ENCODE results near the gene BTBD1.
"Not testable (repeated sequence)": the region's sequence is repeated elsewhere in the genome, so short reads cannot be mapped to it uniquely, and the experiment has no call there.

BTBD1 gene

GRCh38 chr15:83053151-83053550, 13.9 kb downstream of the BTBD1 start:
- DNase-seq, result no peak

GRCh38 chr15:83046558-83047127, 20.4 kb downstream of the BTBD1 start:
- no peak for DNase-seq

- no peak for DNase-seq
These were observed 22.9 kb downstream of the BTBD1 start for GRCh38 chr15:83044156-83044555.

GRCh38 chr15:83039206-83039605, 27.8 kb downstream of the BTBD1 start:
- DNase-seq, result no peak

GRCh38 chr15:83036253-83036652, 30.8 kb downstream of the BTBD1 start:
- DNase-seq, result no peak

GRCh38 chr15:83031234-83031633, 35.8 kb downstream of the BTBD1 start:
- not testable (repeated sequence) for DNase-seq

- DNase-seq, result no peak
These were observed 37.0 kb downstream of the BTBD1 start for GRCh38 chr15:83030021-83030420.

GRCh38 chr15:83018436-83018835, 48.6 kb downstream of the BTBD1 start:
- no peak for DNase-seq

- DNase-seq, result no peak
These were observed 50.1 kb downstream of the BTBD1 start for GRCh38 chr15:83016906-83017305.

- DNase-seq, result no peak
These were observed 51.7 kb downstream of the BTBD1 start for GRCh38 chr15:83015361-83015760.

GRCh38 chr15:83014205-83014653, 52.8 kb downstream of the BTBD1 start:
- DNase-seq, result no peak

- no peak for DNase-seq
These were observed 54.4 kb downstream of the BTBD1 start for GRCh38 chr15:83012636-83013035.

- DNase-seq, result no peak
These were observed 55.0 kb downstream of the BTBD1 start for GRCh38 chr15:83012076-83012426.

GRCh38 chr15:83011271-83012075, 55.6 kb downstream of the BTBD1 start, which contains the start of gene C15orf40:
Gene C15orf40, minus strand, starts transcription at chr15:83011639. Its CDS starts 32 bp downstream, at chr15:83011607.
- peak; percentile 58 for DNase-seq

- peak; percentile 42 for DNase-seq
These were observed 56.3 kb downstream of the BTBD1 start for GRCh38 chr15:83010709-83011270.

GRCh38 chr15:83000672-83001031, 66.4 kb downstream of the BTBD1 start:
- not testable (repeated sequence) for DNase-seq

GRCh38 chr15:82999905-83000671, 67.0 kb downstream of the BTBD1 start:
- no peak for DNase-seq

GRCh38 chr15:82999426-82999825, 67.6 kb downstream of the BTBD1 start:
- DNase-seq, result no peak

- DNase-seq, result no peak
These were observed 71.1 kb downstream of the BTBD1 start for GRCh38 chr15:82995938-82996337.

- DNase-seq, result no peak
These were observed 72.0 kb downstream of the BTBD1 start for GRCh38 chr15:82995076-82995475.

- no peak for DNase-seq
These were observed 73.9 kb downstream of the BTBD1 start for GRCh38 chr15:82993144-82993543.

- DNase-seq, result no peak
These were observed 74.5 kb downstream of the BTBD1 start for GRCh38 chr15:82992436-82992998.

GRCh38 chr15:82986442-82986780, 80.6 kb downstream of the BTBD1 start:
- no peak for DNase-seq
